A549 treated with DMSO at 1 μM for 4 hours (cell line): Measurements from ENCODE around the gene SLC25A20. TPM values are rescaled to one million over a fixed set of nuclear protein-coding genes. Genes with fewer than 3 reads are reported as not detected.

Source experiments
- total RNA-seq: library from RNA; stranded (reverse); fragments of 200-300 nt; extraction: Qiagen RNA extraction; gene quantifications from 5 replicates; pipeline ENCODE4 v1.2.3, GENCODE V29; 2022; ENCODE audit warnings: low read depth

Gene SLC25A20, protein sequence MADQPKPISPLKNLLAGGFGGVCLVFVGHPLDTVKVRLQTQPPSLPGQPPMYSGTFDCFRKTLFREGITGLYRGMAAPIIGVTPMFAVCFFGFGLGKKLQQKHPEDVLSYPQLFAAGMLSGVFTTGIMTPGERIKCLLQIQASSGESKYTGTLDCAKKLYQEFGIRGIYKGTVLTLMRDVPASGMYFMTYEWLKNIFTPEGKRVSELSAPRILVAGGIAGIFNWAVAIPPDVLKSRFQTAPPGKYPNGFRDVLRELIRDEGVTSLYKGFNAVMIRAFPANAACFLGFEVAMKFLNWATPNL
- total RNA-seq: 9.9 to 12.9 TPM (median 11.2 TPM) in 5 replicates

DNA sequence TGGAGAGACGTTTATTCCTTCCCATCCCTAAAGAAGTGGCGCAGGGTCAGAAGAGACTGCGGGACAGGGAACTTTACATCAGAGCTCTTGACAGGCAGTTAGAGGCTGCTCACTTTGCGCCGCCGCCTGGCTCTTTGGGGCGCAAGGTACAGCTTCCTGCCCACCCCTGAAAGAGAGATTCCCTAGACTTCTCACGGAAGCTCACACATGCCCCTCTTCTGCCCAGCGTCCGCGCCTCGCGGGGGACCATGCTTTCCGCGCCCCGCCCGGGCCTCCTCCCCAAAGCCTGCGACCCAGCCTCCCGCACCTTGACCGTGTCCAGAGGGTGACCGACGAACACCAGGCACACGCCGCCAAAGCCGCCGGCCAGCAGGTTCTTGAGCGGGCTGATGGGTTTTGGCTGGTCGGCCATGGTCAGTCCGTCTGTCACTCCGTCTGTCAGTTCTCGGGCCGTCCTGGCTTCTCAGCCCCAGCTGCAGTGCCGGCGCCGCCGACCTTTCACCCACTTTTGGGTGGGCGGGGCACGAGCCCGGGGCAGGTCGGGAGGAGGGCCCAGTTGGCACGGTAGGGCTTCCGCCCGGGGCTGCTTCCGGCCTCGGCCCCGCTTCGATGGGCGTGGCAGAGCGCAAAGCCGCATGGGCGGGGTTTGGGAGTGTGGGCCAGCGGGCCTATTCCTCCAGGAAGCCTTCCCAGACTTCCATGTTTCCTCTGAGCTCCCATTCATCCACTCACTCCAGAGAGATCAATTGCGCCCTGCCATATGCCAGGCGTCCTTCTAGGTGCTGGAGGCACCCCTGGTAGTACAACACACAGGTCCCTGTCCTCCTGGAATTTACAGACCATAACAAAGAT lies at the start of gene SLC25A20:
TSS of gene SLC25A20 (minus strand) at position 500 of the 852 bp plus-strand sequence. CDS start at position 412, 88 bp downstream.

DNA sequence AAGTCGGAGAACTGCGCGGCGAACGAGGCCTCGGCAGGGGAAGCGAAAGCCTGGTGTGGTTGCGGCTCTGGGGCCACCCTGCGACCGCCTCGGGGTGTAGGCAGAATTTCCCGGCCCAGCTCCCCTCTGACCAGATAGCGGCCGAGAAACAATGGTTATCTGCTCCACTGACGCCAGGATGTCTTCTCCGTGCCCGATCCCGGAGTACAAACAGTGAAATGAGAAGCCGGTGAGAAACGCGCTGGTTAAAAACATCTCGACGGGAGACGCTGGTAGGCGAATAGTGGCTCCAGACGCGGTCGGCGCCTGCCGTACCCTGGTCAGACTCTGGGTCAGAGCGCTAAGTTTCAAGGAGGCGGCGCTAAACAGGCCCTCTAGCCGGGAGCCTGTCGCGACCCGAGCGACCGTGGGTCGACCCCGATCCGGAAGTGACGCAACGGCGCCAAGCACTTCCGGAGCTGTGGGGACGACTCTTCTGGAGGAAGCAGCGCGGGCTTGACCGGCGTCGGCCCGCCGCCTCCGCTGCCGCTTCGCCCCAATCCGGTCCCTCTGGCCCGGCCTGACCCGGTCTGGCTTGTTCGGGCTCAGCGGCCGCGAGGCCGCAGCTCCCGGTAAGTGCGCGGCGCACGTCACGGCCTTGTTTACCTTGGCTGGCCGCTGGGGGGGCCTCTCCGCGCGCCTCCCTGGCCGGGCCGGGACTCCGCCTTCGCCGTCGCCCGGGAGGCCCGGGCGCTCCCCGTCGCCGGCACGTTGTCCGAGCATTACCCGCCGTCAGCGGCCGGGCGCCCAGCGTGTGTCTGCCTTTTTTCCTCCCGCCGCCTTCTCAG lies 19.9 kb upstream of the SLC25A20 start, which contains the start of gene ARIH2:
TSS of gene ARIH2 (plus strand) at position 455 of the 827 bp plus-strand sequence. CDS start 8,717 bp downstream, outside the sequence.

GRCh38 chr3:48847504-48848423 lies 50.9 kb downstream of the SLC25A20 start, which contains the start of gene PRKAR2A:
Gene PRKAR2A (minus strand): TSS chr3:48847874. CDS start chr3:48847596, 278 bp downstream.

Other genes with a start within 250 kb of the SLC25A20 start
- 3.7 to 5.5 TPM (median 4.5 TPM) in 5 replicates for gene CELSR3, start 236.0 kb downstream of the SLC25A20 start, total RNA-seq
- gene NCKIPSD, start 213.0 kb downstream of the SLC25A20 start, total RNA-seq: 6.6 to 10.6 TPM (median 9.0 TPM) in 5 replicates
- gene IP6K2, start 181.7 kb downstream of the SLC25A20 start, total RNA-seq: 43.9 to 50.9 TPM (median 49.0 TPM) in 5 replicates
- gene PRKAR2A, start 51.0 kb downstream of the SLC25A20 start, total RNA-seq: 16.9 to 22.1 TPM (median 21.3 TPM) in 5 replicates
- gene ARIH2, start 20.0 kb upstream of the SLC25A20 start, total RNA-seq: 60.4 to 67.4 TPM (median 64.0 TPM) in 5 replicates
- 14.8 to 19.6 TPM (median 18.6 TPM) in 5 replicates for gene P4HTM, start 91.4 kb upstream of the SLC25A20 start, total RNA-seq
- gene WDR6, start 108.5 kb upstream of the SLC25A20 start, total RNA-seq: 63.0 to 78.6 TPM (median 69.7 TPM) in 5 replicates
- gene DALRD3, start 119.7 kb upstream of the SLC25A20 start, total RNA-seq: 18.4 to 24.0 TPM (median 22.8 TPM) in 5 replicates
- gene NDUFAF3, start 123.2 kb upstream of the SLC25A20 start, total RNA-seq: 61.7 to 88.7 TPM (median 84.3 TPM) in 5 replicates
- gene IMPDH2, start 130.5 kb upstream of the SLC25A20 start, total RNA-seq: 162 to 177 TPM (median 166 TPM) in 5 replicates
- 38.9 to 46.3 TPM (median 41.4 TPM) in 5 replicates for gene QRICH1, start 195.2 kb upstream of the SLC25A20 start, total RNA-seq
- 136 to 172 TPM (median 143 TPM) in 5 replicates for gene QARS1, start 205.9 kb upstream of the SLC25A20 start, total RNA-seq
- 18.4 to 28.3 TPM (median 24.9 TPM) in 5 replicates for gene USP19, start 221.9 kb upstream of the SLC25A20 start, total RNA-seq
- gene LAMB2, start 234.2 kb upstream of the SLC25A20 start, total RNA-seq: 87.0 to 93.1 TPM (median 91.1 TPM) in 5 replicates